ENCODE data around the gene YRDC.

YRDC gene

DNA sequence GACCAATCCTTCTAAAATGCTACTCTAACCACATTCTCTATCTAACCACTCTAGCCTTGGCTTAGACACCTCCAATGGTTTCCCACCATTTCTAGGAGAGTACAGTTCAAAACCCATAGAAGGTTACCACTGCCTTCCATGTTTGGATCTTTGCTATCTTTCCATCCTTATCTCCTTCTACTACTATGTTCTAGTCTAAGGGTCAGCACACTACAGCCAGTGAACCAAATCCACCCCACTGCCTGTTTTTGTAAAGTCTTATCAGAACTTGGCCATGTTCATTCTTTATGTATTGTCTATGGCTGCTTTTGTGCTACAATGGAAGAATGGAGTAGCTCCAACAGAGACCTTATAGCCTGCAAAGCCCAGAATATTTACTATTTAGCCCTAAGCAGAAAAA lies 45.1 kb upstream of the YRDC start (continued):
- TF ChIP-seq, protein P1, sequence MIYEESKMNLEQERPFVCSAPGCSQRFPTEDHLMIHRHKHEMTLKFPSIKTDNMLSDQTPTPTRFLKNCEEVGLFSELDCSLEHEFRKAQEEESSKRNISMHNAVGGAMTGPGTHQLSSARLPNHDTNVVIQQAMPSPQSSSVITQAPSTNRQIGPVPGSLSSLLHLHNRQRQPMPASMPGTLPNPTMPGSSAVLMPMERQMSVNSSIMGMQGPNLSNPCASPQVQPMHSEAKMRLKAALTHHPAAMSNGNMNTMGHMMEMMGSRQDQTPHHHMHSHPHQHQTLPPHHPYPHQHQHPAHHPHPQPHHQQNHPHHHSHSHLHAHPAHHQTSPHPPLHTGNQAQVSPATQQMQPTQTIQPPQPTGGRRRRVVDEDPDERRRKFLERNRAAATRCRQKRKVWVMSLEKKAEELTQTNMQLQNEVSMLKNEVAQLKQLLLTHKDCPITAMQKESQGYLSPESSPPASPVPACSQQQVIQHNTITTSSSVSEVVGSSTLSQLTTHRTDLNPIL (CRISPR knock-in tag; IDR thresholded peaks at IDR 0.05; ENCODE audit: low read depth): no peak
- TF ChIP-seq ZFP3 (CRISPR knock-in tag; IDR thresholded peaks at IDR 0.05): no peak

DNA sequence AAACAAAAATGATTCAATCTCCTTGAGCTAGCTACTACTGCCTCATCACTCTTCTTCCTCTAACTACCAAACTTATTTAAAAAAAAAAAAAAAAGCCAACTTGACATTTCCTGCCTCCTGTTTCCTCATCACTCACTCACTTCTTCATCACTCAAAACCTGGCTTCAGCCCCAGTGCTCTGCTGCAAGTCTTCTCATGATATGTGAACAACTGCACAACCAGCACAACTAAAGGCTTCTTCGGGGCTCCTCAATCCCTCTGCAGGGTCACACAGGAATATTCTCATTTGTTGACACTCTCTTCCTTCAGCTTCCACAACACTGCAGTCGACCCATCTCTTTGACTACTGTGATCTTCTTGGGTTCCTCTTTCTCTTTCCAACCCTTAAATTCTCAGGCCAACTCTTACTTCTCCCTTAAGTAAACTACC lies 43.8 kb upstream of the YRDC start:
- no peak for TF ChIP-seq TCF4 (CRISPR knock-in tag; IDR thresholded peaks at IDR 0.05; ENCODE audit: borderline replicate concordance)
- TF ChIP-seq, protein P1 (CRISPR knock-in tag; IDR thresholded peaks at IDR 0.05; ENCODE audit: low read depth): no peak
- TF ChIP-seq ARNTL (CRISPR knock-in tag; IDR thresholded peaks at IDR 0.05; ENCODE audit: borderline replicate concordance, low read depth): no peak
- no peak for TF ChIP-seq OSR1 (CRISPR knock-in tag; IDR thresholded peaks at IDR 0.05)
- TF ChIP-seq TOX (CRISPR knock-in tag; IDR thresholded peaks at IDR 0.05; ENCODE audit: borderline replicate concordance): no peak
- TF ChIP-seq, protein P2, sequence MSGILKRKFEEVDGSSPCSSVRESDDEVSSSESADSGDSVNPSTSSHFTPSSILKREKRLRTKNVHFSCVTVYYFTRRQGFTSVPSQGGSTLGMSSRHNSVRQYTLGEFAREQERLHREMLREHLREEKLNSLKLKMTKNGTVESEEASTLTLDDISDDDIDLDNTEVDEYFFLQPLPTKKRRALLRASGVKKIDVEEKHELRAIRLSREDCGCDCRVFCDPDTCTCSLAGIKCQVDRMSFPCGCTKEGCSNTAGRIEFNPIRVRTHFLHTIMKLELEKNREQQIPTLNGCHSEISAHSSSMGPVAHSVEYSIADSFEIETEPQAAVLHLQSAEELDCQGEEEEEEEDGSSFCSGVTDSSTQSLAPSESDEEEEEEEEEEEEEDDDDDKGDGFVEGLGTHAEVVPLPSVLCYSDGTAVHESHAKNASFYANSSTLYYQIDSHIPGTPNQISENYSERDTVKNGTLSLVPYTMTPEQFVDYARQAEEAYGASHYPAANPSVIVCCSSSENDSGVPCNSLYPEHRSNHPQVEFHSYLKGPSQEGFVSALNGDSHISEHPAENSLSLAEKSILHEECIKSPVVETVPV (CRISPR knock-in tag; IDR thresholded peaks at IDR 0.05): no peak
- TF ChIP-seq PPARA (CRISPR knock-in tag; IDR thresholded peaks at IDR 0.05; ENCODE audit: borderline replicate concordance): no peak
- TF ChIP-seq, protein P3, sequence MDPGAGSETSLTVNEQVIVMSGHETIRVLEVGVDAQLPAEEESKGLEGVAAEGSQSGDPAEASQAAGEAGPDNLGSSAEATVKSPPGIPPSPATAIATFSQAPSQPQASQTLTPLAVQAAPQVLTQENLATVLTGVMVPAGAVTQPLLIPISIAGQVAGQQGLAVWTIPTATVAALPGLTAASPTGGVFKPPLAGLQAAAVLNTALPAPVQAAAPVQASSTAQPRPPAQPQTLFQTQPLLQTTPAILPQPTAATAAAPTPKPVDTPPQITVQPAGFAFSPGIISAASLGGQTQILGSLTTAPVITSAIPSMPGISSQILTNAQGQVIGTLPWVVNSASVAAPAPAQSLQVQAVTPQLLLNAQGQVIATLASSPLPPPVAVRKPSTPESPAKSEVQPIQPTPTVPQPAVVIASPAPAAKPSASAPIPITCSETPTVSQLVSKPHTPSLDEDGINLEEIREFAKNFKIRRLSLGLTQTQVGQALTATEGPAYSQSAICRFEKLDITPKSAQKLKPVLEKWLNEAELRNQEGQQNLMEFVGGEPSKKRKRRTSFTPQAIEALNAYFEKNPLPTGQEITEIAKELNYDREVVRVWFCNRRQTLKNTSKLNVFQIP (CRISPR knock-in tag; IDR thresholded peaks at IDR 0.05; ENCODE audit: borderline replicate concordance, low read depth): no peak
- TF ChIP-seq SNAI2 (CRISPR knock-in tag; IDR thresholded peaks at IDR 0.05): no peak
- ATAC-seq: no peak

DNA sequence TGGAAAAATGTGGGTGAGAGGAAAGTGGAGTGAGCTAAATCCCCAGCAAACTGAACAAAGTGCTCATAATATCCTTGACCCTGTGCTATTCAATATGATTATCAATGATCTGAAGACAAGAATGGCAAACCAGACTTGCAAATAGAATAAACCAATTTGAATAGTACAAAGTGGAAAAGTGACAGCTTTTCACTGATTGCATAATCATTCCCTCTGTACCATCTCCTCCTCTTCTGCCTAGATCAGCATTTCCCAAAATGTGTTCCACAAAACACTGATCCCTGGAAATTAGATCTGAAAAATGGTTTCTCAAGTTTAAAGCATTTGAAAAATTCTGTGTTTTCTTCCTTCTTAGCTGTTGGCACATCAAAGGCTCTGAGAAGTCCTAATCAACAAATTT lies 43.3 kb upstream of the YRDC start:
- TF ChIP-seq TOX (CRISPR knock-in tag; IDR thresholded peaks at IDR 0.05; ENCODE audit: borderline replicate concordance): no peak
- no peak for TF ChIP-seq RARB (CRISPR knock-in tag; IDR thresholded peaks at IDR 0.05)
- TF ChIP-seq ISL1 (CRISPR knock-in tag; IDR thresholded peaks at IDR 0.05): no peak
- TF ChIP-seq, protein P1 (CRISPR knock-in tag; IDR thresholded peaks at IDR 0.05; ENCODE audit: low read depth): no peak
- TF ChIP-seq, protein P3 (CRISPR knock-in tag; IDR thresholded peaks at IDR 0.05; ENCODE audit: borderline replicate concordance, low read depth): no peak
- no peak for TF ChIP-seq OSR1 (CRISPR knock-in tag; IDR thresholded peaks at IDR 0.05)
- no peak for TF ChIP-seq ZNF70 (CRISPR knock-in tag; IDR thresholded peaks at IDR 0.05)
- TF ChIP-seq PPARA (CRISPR knock-in tag; IDR thresholded peaks at IDR 0.05; ENCODE audit: borderline replicate concordance): no peak
- no peak for TF ChIP-seq ESRRG (CRISPR knock-in tag; IDR thresholded peaks at IDR 0.05)
- no peak for TF ChIP-seq ZNF565 (CRISPR knock-in tag; conservative IDR thresholded peaks at IDR 0.05; ENCODE audit: low read depth)
- TF ChIP-seq, protein P4, sequence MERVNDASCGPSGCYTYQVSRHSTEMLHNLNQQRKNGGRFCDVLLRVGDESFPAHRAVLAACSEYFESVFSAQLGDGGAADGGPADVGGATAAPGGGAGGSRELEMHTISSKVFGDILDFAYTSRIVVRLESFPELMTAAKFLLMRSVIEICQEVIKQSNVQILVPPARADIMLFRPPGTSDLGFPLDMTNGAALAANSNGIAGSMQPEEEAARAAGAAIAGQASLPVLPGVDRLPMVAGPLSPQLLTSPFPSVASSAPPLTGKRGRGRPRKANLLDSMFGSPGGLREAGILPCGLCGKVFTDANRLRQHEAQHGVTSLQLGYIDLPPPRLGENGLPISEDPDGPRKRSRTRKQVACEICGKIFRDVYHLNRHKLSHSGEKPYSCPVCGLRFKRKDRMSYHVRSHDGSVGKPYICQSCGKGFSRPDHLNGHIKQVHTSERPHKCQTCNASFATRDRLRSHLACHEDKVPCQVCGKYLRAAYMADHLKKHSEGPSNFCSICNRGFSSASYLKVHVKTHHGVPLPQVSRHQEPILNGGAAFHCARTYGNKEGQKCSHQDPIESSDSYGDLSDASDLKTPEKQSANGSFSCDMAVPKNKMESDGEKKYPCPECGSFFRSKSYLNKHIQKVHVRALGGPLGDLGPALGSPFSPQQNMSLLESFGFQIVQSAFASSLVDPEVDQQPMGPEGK (CRISPR knock-in tag; IDR thresholded peaks at IDR 0.05; ENCODE audit: borderline replicate concordance): no peak
- no peak for TF ChIP-seq BACH2 (CRISPR knock-in tag; IDR thresholded peaks at IDR 0.05; ENCODE audit: borderline replicate concordance)
- no peak for TF ChIP-seq ZC3H10 (CRISPR knock-in tag; IDR thresholded peaks at IDR 0.05)
- TF ChIP-seq TCF4 (CRISPR knock-in tag; IDR thresholded peaks at IDR 0.05; ENCODE audit: borderline replicate concordance): no peak
- no peak for TF ChIP-seq ZFP3 (CRISPR knock-in tag; IDR thresholded peaks at IDR 0.05)
- TF ChIP-seq ZNF8 (CRISPR knock-in tag; IDR thresholded peaks at IDR 0.05): no peak
- TF ChIP-seq, protein P5, sequence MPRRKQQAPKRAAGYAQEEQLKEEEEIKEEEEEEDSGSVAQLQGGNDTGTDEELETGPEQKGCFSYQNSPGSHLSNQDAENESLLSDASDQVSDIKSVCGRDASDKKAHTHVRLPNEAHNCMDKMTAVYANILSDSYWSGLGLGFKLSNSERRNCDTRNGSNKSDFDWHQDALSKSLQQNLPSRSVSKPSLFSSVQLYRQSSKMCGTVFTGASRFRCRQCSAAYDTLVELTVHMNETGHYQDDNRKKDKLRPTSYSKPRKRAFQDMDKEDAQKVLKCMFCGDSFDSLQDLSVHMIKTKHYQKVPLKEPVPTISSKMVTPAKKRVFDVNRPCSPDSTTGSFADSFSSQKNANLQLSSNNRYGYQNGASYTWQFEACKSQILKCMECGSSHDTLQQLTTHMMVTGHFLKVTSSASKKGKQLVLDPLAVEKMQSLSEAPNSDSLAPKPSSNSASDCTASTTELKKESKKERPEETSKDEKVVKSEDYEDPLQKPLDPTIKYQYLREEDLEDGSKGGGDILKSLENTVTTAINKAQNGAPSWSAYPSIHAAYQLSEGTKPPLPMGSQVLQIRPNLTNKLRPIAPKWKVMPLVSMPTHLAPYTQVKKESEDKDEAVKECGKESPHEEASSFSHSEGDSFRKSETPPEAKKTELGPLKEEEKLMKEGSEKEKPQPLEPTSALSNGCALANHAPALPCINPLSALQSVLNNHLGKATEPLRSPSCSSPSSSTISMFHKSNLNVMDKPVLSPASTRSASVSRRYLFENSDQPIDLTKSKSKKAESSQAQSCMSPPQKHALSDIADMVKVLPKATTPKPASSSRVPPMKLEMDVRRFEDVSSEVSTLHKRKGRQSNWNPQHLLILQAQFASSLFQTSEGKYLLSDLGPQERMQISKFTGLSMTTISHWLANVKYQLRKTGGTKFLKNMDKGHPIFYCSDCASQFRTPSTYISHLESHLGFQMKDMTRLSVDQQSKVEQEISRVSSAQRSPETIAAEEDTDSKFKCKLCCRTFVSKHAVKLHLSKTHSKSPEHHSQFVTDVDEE (CRISPR knock-in tag; IDR thresholded peaks at IDR 0.05): no peak
- no peak for ATAC-seq
